Measurements from ENCODE around the gene CYP26C1.

DNA sequence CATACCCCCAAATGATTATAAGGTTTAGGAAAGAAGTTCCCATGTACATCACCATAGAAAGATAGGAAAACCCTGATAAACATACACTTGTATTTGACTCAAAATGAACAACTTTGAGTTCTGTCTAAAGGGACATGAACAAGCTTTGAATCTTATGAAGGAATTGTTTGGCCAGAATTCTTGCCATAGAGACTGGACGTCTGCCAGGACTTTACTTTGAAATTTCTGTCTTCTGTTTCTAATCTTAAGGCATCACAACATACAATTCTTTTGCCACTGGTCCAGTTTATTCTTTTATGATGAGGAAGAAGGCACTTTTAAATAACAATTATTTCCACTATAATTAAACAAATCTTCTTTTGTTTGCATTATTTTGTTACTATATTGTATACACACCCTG is 26.2 kb upstream of the CYP26C1 start:
- TF ChIP-seq, protein P1, sequence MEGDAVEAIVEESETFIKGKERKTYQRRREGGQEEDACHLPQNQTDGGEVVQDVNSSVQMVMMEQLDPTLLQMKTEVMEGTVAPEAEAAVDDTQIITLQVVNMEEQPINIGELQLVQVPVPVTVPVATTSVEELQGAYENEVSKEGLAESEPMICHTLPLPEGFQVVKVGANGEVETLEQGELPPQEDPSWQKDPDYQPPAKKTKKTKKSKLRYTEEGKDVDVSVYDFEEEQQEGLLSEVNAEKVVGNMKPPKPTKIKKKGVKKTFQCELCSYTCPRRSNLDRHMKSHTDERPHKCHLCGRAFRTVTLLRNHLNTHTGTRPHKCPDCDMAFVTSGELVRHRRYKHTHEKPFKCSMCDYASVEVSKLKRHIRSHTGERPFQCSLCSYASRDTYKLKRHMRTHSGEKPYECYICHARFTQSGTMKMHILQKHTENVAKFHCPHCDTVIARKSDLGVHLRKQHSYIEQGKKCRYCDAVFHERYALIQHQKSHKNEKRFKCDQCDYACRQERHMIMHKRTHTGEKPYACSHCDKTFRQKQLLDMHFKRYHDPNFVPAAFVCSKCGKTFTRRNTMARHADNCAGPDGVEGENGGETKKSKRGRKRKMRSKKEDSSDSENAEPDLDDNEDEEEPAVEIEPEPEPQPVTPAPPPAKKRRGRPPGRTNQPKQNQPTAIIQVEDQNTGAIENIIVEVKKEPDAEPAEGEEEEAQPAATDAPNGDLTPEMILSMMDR (IDR thresholded peaks at IDR 0.05 in 4 of 5, conservative IDR thresholded peaks at IDR 0.05 in 1 of 5), result no peak
- TF ChIP-seq POLR2A (IDR thresholded peaks at IDR 0.05), result no peak
